GM12878 (cell line): ENCODE measurements around the gene IRF2. TPM values are rescaled to one million over a fixed set of nuclear protein-coding genes. Genes with fewer than 3 reads are reported as not detected.
"Not testable (repeated sequence)": the region's sequence is repeated elsewhere in the genome, so short reads cannot be mapped to it uniquely, and the experiment has no call there.

Experiments
- ATAC-seq: fragments of 200-7000 bp; cut with Tn5 transposase; 3 replicates; pipeline ENCODE4 v1.9.1; 2020; ENCODE audit warnings: mild to moderate bottlenecking, moderate library complexity
- BruUV-seq: library from RNA; stranded (reverse); fragments of 400-500 nt; replicated peaks from 2 replicates; lab custom pipeline; 2021; lab: Mats Ljungman, UMichigan
- CTCF ChIA-PET: fragments of 300-600 bp; sonication (Branson Sonifier 250); formaldehyde crosslinking; extraction: SDS; loops from one replicate; lab custom pipeline; 2021; ENCODE audit warnings: inconsistent platforms; lab: Yijun Ruan, JAX
- POLR2A ChIA-PET: fragments of 350-600 bp; formaldehyde crosslinking; extraction: SDS; loops from one replicate; lab custom pipeline; 2021; ENCODE audit warnings: inconsistent platforms; lab: Charles Lee
- RAD21 ChIA-PET: fragments of 300-600 bp; sonication (Branson Sonifier 250); formaldehyde crosslinking; loops from one replicate; lab custom pipeline; 2023; ENCODE audit warnings: antibody characterized with exemption; ENCODE audit not compliant: unreplicated experiment; lab: Charles Lee
- SMC1A ChIA-PET: fragments of 300-600 bp; sonication (Branson Sonifier 250); formaldehyde crosslinking; loops from one replicate; lab custom pipeline; 2023; ENCODE audit not compliant: unreplicated experiment, uncharacterized antibody; lab: Charles Lee
- DNase-seq: peaks from one replicate; pipeline ENCODE4 v3.0.0-alpha.2; 2011; ENCODE audit warnings: low read depth, low spot score
- FAIRE-seq: peaks from 3 replicates; lab custom pipeline; 2011; peaks lifted over from hg19 to GRCh38; lab: Jason Lieb, UNC
- H2AFZ ChIP-seq: 2 replicates; pipeline ENCODE4 v1.6.0; 2011; ENCODE audit warnings: low read depth, low read length, control low read depth; ENCODE audit not compliant: control insufficient read depth
- H3K27ac ChIP-seq: 2 replicates; pipeline ENCODE4 v1.5.1; 2011; ENCODE audit warnings: control low read depth; ENCODE audit not compliant: control insufficient read depth, insufficient read depth
- H3K27me3 ChIP-seq, 2 experiments: replicated peaks in 1 of 2; 2 replicates each; pipeline versions ENCODE4 v1.6.0 to v1.6.1; 2011; ENCODE audit warnings: low read length in 1 of 2; ENCODE audit not compliant: control insufficient read depth in 2 of 2, insufficient read depth in 2 of 2
- H3K36me3 ChIP-seq, 2 experiments: 2 replicates each; pipeline ENCODE4 v1.5.1; 2011; ENCODE audit warnings: low read length in 1 of 2; ENCODE audit not compliant: control insufficient read depth in 2 of 2, insufficient read depth in 2 of 2
- H3K4me1 ChIP-seq: 2 replicates; pipeline ENCODE4 v1.6.1; 2011; ENCODE audit warnings: mild to moderate bottlenecking, low read length, moderate library complexity, mixed read lengths; ENCODE audit not compliant: control insufficient read depth, insufficient read depth
- H3K4me2 ChIP-seq: 2 replicates; pipeline ENCODE4 v1.6.0; 2011; ENCODE audit warnings: control low read depth; ENCODE audit not compliant: control insufficient read depth, insufficient read depth
- H3K4me3 ChIP-seq: fragments of 200-600 bp; sonication (generic); 2 replicates; pipeline ENCODE4 v1.5.1; 2016
- H3K79me2 ChIP-seq: 2 replicates; pipeline ENCODE4 v1.6.0; 2011; ENCODE audit warnings: low read length; ENCODE audit not compliant: control insufficient read depth, insufficient read depth
- H3K9ac ChIP-seq: 2 replicates; pipeline ENCODE4 v1.8.0; 2011; ENCODE audit warnings: low read length, control low read depth, mixed read lengths; ENCODE audit not compliant: control insufficient read depth, insufficient read depth
- H3K9me3 ChIP-seq: replicated peaks from 3 replicates; pipeline ENCODE4 v1.5.1; 2011; ENCODE audit warnings: mild to moderate bottlenecking, low read length; ENCODE audit not compliant: control insufficient read depth, insufficient read depth
- H4K20me1 ChIP-seq: 2 replicates; pipeline ENCODE4 v1.6.0; 2011; ENCODE audit not compliant: control insufficient read depth, insufficient read depth
- SRF ChIP-seq, 2 experiments: IDR thresholded peaks; 2 replicates each; pipeline ENCODE4 v1.6.1; 2011; ENCODE audit warnings: low read depth in 2 of 2, low read length in 2 of 2, mild to moderate bottlenecking in 1 of 2, moderate library complexity in 1 of 2
- ZNF592 ChIP-seq: fragments of 450-650 bp; IDR thresholded peaks from 2 replicates; pipeline ENCODE4 v1.6.1; 2017; ENCODE audit warnings: mild to moderate bottlenecking, moderate library complexity
- WGBS: methylation state at CpG from one replicate; pipeline ENCODE4 v1.1.6; 2016; ENCODE audit warnings: low lambda C conversion rate; ENCODE audit not compliant: insufficient replicate concordance, insufficient coverage; ENCODE audit errors: missing lambda C conversion rate; 5-methylcytosine and 5-hydroxymethylcytosine counted together
- in situ Hi-C: fragments of 300-500 bp; cut with MboI; formaldehyde crosslinking; loops from 9 replicates; pipeline ENCODE4 v1.14.3; 2018; ENCODE audit warnings: mixed read lengths
- intact Hi-C: fragments of 100-400 bp; cut with micrococcal nuclease; formaldehyde crosslinking; loops from one replicate; pipeline ENCODE4 v1.14.2; 2022; ENCODE audit not compliant: unreplicated experiment
- polyA plus RNA-seq, 11 experiments: library from polyadenylated mRNA; depleted of rRNA in 4 of 11; unstranded in 6 of 11; stranded (reverse) in 5 of 11; fragments of >200 nt; fragmentation: Nextera tagmentation in 4 of 11; fragmentation: Illumina TruSeq in 1 of 11; extraction: Ambion mirVana in 4 of 11; extraction: Trizol in 1 of 11; gene quantifications; 1 replicate in 1 of 11; 2 replicates in 10 of 11; pipeline versions ENCODE4 v1.2.1 to v1.2.3, GENCODE V29; 2011 to 2016; ENCODE audit warnings: inconsistent platforms in 2 of 11, missing spikeins in 2 of 11, low read depth in 1 of 11
- total RNA-seq, 4 experiments: library from RNA; depleted of rRNA in 3 of 4; stranded (reverse); fragments of >200 nt in 3 of 4; fragmentation: Illumina TruSeq in 1 of 4; extraction: Trizol in 1 of 4; gene quantifications; 2 replicates each; pipeline versions ENCODE4 v1.2.1 to v1.2.3, GENCODE V29; 2013 to 2021

The IRF2 gene
- total and polyA plus RNA-seq, 10 of the 15 experiments (the other 5 are each of a cell fraction or from before 2014, with no cell fraction given) = 45.1 to 99.3 (median 58.9) TPM

- H3K27me3 ChIP-seq, H3K9ac ChIP-seq, FAIRE-seq, H3K4me3 ChIP-seq, H2AFZ ChIP-seq, H3K27ac ChIP-seq, ATAC-seq, H3K9me3 ChIP-seq, DNase-seq, intact Hi-C loops, in situ Hi-C loops, H3K4me2 ChIP-seq, BruUV-seq, H4K20me1 ChIP-seq, CTCF ChIA-PET: not testable (repeated sequence)
- ChIA-PET SMC1A (interaction anchor here (1.9 to 17.5 kb wide), 3 partner anchors 11 to 75 kb away, joined by 6 to 411 read pairs (median 305); no protein-coding TSS in a partner anchor), POLR2A (interaction anchor here (0.9 to 16.9 kb wide), 4 partner anchors 11 to 81 kb away, joined by 3 to 445 read pairs (median 3); no protein-coding TSS in a partner anchor), RAD21 (interaction anchor here (1.2 kb wide), 1 partner anchor 10 kb away, joined by 3 read pairs; no protein-coding TSS in a partner anchor)
- peak; percentile 15 to 72; a peak in 1 of 4 replicates for TF ChIP-seq SRF (IDR thresholded peaks at IDR 0.05; ENCODE audit: low read depth in 2 of 2, low read length in 2 of 2)
- 0 out of 2 replicates have a peak, but pooled peaks have one; percentile 34 for TF ChIP-seq ZNF592
- WGBS = 99% methylated on average over 5 of the region's 5 CpGs
- peaks cover 2 to 15% of the 10 kb centered on the region in 2 experiments; a peak in 3 of 4 replicates for H3K36me3 ChIP-seq
- peaks cover 17% of the 10 kb centered on the region for H3K79me2 ChIP-seq
- peaks cover 16% of the 10 kb centered on the region for H3K4me1 ChIP-seq
Observed at GRCh38 chr4:184339398-184340193, 134.8 kb downstream of the IRF2 start.
